GM19463 (cell line): ENCODE data around the gene CCDC17.

ENCODE experiments used
- ATAC-seq: cut with Tn5 transposase; IDR thresholded peaks from one replicate; pipeline ENCODE4 v1.9.1; 2021; ENCODE audit warnings: mild to moderate bottlenecking, moderate library complexity; ENCODE audit not compliant: unreplicated experiment

Gene CCDC17

DNA sequence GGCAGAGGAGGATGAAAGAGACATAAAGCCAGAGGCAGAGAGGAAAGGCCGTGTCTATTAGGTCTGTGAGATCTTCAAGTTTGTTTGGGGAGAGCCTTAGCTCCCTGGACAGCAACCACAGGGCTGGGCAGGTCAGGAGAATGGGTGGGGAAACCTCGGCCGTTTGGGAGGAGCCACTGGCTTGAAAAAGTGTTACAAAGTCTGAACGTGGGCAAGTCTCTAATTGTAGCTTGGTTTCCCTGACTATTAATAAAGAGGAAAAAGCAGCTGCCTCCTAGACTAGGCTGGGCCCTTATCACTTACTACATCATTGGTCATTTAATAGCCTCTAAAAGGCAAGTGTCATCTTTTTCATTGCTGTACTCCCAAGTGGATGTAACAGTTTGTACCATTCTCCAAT lies at the start of gene CCDC17:
Gene CCDC17, minus strand, starts transcription at position 83 of the 400 bp plus-strand sequence. CDS start 145 bp downstream, outside the sequence.
- no peak for ATAC-seq

GRCh38 chr1:45669859-45670655 lies 46.2 kb upstream of the CCDC17 start:
- no peak for ATAC-seq

DNA sequence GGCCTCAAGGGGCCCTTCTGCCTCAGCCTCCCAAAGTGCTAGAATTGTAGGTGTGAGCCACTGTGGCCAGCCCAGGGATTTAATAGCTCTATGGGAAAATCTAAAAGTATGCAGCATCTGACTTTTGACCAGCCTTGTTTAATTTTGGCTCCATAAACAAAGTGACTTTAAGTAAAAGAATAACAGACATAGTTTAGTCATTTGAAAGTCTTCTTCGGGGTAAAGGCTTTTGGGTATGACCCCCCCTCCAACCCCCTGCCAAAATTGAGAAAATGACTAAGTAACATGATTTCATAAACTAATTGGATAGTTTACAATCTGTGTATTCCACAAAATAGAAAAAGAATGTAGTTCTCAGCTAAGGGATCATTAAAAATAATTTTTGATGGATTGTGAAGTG lies 45.5 kb upstream of the CCDC17 start:
- ATAC-seq: no peak

DNA sequence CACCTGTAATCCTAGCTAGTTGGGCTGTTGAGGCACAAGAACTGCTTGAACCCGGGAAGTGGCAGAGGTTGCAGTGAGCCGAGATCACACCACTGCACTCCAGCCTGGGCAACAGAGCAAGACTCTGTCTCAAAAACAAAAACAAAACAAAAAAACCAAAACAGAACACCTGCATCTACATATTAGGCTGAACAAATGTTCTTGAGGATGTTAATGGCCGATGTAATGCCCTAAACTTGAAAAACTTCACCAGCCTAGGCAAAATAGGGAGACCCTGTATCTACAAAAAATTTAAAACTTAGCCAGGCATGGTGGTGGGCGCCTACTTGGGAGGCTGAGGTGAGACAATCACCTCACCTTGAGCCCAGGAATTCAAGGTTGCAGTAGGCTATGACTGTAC lies 44.7 kb upstream of the CCDC17 start:
- ATAC-seq: no peak

- no peak for ATAC-seq
These were observed 43.7 kb upstream of the CCDC17 start for GRCh38 chr1:45667321-45668111.

GRCh38 chr1:45666836-45667235 lies 43.0 kb upstream of the CCDC17 start:
- no peak for ATAC-seq

- no peak for ATAC-seq
These were observed 36.5 kb upstream of the CCDC17 start for GRCh38 chr1:45660336-45660735.

GRCh38 chr1:45659222-45659621 lies 35.4 kb upstream of the CCDC17 start:
- no peak for ATAC-seq

- no peak for ATAC-seq
These were observed 34.3 kb upstream of the CCDC17 start for GRCh38 chr1:45658171-45658570.

- ATAC-seq: no peak
These were observed 32.8 kb upstream of the CCDC17 start for GRCh38 chr1:45656573-45657226.

GRCh38 chr1:45654540-45655280 lies 30.9 kb upstream of the CCDC17 start:
- no peak for ATAC-seq

DNA sequence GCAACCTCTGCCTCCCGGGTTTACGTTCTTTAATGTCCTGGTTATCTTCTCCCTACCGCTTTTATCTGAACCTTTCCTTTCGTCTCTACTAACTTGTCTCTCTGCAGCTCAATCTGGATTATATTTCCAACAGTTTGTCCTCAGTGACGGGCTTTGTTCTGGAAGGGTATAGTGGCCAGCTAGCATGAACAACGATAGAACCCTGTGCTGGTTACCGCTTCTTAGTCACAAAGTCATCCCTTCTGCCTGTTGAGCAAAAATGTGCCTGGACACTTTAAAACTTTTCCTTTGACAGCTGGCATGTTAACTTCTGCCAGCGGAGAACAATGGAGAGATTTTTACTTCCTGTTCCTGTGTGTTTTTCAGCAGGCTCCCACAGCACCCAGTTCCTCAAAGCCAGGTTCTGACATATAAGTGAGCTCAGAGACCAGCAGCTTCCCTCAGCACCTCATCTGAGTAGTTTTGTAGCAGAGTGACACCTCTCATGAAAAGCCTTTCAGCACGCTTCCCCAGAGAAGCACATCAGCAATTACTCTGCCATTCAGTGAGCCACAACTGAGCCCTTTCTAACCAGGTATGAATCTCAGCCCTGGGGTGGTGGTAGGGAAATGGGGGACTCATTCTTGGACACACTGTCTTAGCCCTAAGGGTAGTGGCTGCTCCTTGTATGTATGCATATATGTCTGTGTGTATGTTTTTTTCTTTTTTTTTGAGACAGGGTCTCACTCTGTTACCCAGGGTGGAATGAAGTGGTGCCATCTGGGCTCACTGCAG lies 23.6 kb upstream of the CCDC17 start:
- ATAC-seq: no peak

DNA sequence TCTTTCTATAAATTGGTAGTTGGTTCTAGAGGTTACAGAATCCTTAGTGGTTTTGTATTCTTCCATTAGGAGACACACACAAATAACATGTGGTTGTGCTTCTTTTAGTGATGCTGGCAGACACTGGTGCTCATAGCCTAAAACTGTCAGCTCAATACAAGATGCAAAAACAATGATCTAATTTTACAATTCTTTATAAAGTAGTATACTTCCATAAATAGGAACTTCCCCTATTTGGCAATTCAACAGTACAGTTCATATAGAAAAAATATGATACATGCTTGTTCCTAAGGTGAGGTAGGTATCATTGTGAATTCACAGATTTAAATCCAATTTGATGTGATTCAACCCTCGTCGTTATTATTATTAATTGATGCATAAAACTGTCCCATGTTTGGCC lies 20.8 kb upstream of the CCDC17 start:
- ATAC-seq: no peak

GRCh38 chr1:45643978-45644377 lies 20.1 kb upstream of the CCDC17 start:
- ATAC-seq: no peak

- ATAC-seq: no peak
These were observed 19.5 kb upstream of the CCDC17 start for GRCh38 chr1:45643321-45643720.

DNA sequence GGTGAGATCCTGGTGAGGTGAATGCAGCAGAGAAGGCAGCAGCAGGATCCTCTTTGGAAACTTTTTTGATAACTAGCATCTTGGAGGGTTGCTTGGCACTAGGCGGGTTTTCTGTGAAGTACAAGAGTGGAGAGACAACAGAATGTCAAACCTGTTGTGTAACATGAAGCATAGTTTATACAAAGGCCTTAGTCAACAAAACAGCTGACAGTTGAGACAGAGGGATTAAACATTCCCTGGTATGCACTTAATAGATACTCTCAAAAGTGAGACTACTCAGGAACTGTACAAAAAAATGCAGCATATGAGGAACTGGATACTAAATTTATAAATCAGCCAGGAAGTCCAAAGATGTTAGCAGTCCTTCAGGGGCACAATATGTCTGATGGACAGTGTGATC lies 16.4 kb upstream of the CCDC17 start:
- no peak for ATAC-seq

- ATAC-seq: no peak
These were observed 11.4 kb upstream of the CCDC17 start for GRCh38 chr1:45635211-45635610.

GRCh38 chr1:45630429-45630828 lies 6.6 kb upstream of the CCDC17 start:
- no peak for ATAC-seq

GRCh38 chr1:45629035-45629434 lies 5.2 kb upstream of the CCDC17 start:
- ATAC-seq: no peak
